MCF 10A (cell line): ENCODE measurements around the gene DBNL. TPM values are rescaled to one million over a fixed set of nuclear protein-coding genes. Genes with fewer than 3 reads are reported as not detected.

Experiments
- BruUV-seq: library from RNA; stranded (reverse); fragments of 400-500 nt; replicated peaks from 2 replicates; lab custom pipeline; 2021; lab: Mats Ljungman, UMichigan
- CTCF ChIA-PET: fragments of 300-600 bp; sonication (Branson Sonifier 250); formaldehyde crosslinking; extraction: SDS; loops from one replicate; lab custom pipeline; 2021; ENCODE audit warnings: antibody characterized with exemption, inconsistent platforms; lab: Yijun Ruan, JAX
- POLR2A ChIA-PET: fragments of 300-600, 350-650 bp; sonication (Branson Sonifier 250); formaldehyde crosslinking; extraction: SDS; loops from one replicate; lab custom pipeline; 2020; ENCODE audit warnings: antibody characterized with exemption, inconsistent platforms; lab: Yijun Ruan, JAX
- DNase-seq: peaks from one replicate; pipeline ENCODE4 v3.0.0-alpha.2; 2018; ENCODE audit not compliant: unreplicated experiment
- H3K27ac Mint-ChIP-seq: one replicate; pipeline ENCODE4 v1.8.0; 2022; ENCODE audit warnings: mild to moderate bottlenecking, low read depth, mixed read lengths; ENCODE audit not compliant: unreplicated experiment
- H3K27me3 Mint-ChIP-seq: one replicate; pipeline ENCODE4 v1.8.0; 2022; ENCODE audit warnings: mixed read lengths; ENCODE audit not compliant: insufficient read depth, unreplicated experiment
- H3K36me3 Mint-ChIP-seq: one replicate; pipeline ENCODE4 v1.8.0; 2022; ENCODE audit warnings: mild to moderate bottlenecking, moderate library complexity, mixed read lengths; ENCODE audit not compliant: insufficient read depth, unreplicated experiment
- H3K4me1 Mint-ChIP-seq: one replicate; pipeline ENCODE4 v1.8.0; 2022; ENCODE audit warnings: mixed read lengths; ENCODE audit not compliant: insufficient read depth, unreplicated experiment
- H3K4me3 Mint-ChIP-seq: one replicate; pipeline ENCODE4 v1.8.0; 2022; ENCODE audit warnings: mild to moderate bottlenecking, moderate library complexity, mixed read lengths; ENCODE audit not compliant: unreplicated experiment
- H3K9me3 Mint-ChIP-seq: one replicate; pipeline ENCODE4 v1.8.0; 2022; ENCODE audit warnings: mixed read lengths; ENCODE audit not compliant: unreplicated experiment
- CTCF ChIP-seq: fragments of 200-600 bp; IDR thresholded peaks from one replicate; pipeline ENCODE4 v1.8.0; 2022; ENCODE audit warnings: antibody characterized with exemption, mild to moderate bottlenecking; ENCODE audit not compliant: unreplicated experiment
- intact Hi-C: fragments of 100-400 bp; cut with micrococcal nuclease; formaldehyde crosslinking; loops from 2 replicates; pipeline ENCODE4 v1.14.1; 2022
- total RNA-seq: library from RNA; stranded (reverse); gene quantifications from 2 replicates; pipeline ENCODE4 v1.2.3, GENCODE V29; 2022

DBNL gene
- total RNA-seq, 1 experiment from 2014 or later = 49.7 TPM

GRCh38 chr7:44087911-44088838 lies 43.7 kb downstream of the DBNL start:
- TF ChIP-seq CTCF = no peak
- CTCF ChIA-PET = interaction anchor here (0.7 to 1.4 kb wide), 2 partner anchors 15 to 68 kb away, joined by 3 to 4 read pairs; no protein-coding TSS in a partner anchor
- Mint-ChIP-seq H3K4me3 (no peak overlapping the region), H3K4me1 (peaks cover 8% of the 10 kb centered on the region), H3K36me3 (no peaks in the 10 kb centered on the region), H3K9me3 (no peaks in the 10 kb centered on the region), H3K27me3 (no peaks in the 10 kb centered on the region), H3K27ac (peak overlapping the region; percentile 73)
- POLR2A ChIA-PET = interaction anchor here (0.6 to 1.0 kb wide), 3 partner anchors 10 to 33 kb away, joined by 3 to 5 read pairs (median 3); no protein-coding TSS in a partner anchor
- DNase-seq = peak; percentile 57
- BruUV-seq = no TSS peak
- intact Hi-C loops = no loop called here

- Mint-ChIP-seq H3K9me3 (no peaks in the 10 kb centered on the region), H3K4me1 (peaks cover 8% of the 10 kb centered on the region), H3K4me3 (no peak overlapping the region), H3K36me3 (peaks cover 7% of the 10 kb centered on the region), H3K27me3 (no peaks in the 10 kb centered on the region), H3K27ac (no peak overlapping the region)
- no peak for TF ChIP-seq CTCF
- POLR2A ChIA-PET = no interaction called here
- no TSS peak for BruUV-seq
- intact Hi-C loops = no loop called here
- CTCF ChIA-PET = no interaction called here
- DNase-seq = no peak
Observed at GRCh38 chr7:44093102-44093641, 48.7 kb downstream of the DBNL start.

- no peak for DNase-seq
- Mint-ChIP-seq H3K27me3 (no peaks in the 10 kb centered on the region), H3K9me3 (no peaks in the 10 kb centered on the region), H3K36me3 (peaks cover 7% of the 10 kb centered on the region), H3K4me1 (no peaks in the 10 kb centered on the region), H3K4me3 (no peak overlapping the region), H3K27ac (no peak overlapping the region)
- intact Hi-C loops = no loop called here
- TF ChIP-seq CTCF = no peak
- BruUV-seq = no TSS peak
- ChIA-PET POLR2A (no interaction called here), CTCF (no interaction called here)
Observed at GRCh38 chr7:44094365-44094764, 49.9 kb downstream of the DBNL start.

GRCh38 chr7:44094883-44095592 lies 50.5 kb downstream of the DBNL start:
- POLR2A ChIA-PET = interaction anchor here (0.6 kb wide), 1 partner anchor 42 kb away, joined by 4 read pairs; no protein-coding TSS in a partner anchor

More at GRCh38 chr7:44094883-44095592, 50.5 kb downstream of the DBNL start:
- Mint-ChIP-seq H3K4me3 (no peak overlapping the region), H3K27me3 (no peaks in the 10 kb centered on the region), H3K9me3 (no peaks in the 10 kb centered on the region), H3K4me1 (peaks cover under 1% of the 10 kb centered on the region), H3K36me3 (peaks cover 7% of the 10 kb centered on the region), H3K27ac (no peak overlapping the region)
- no peak for TF ChIP-seq CTCF
- intact Hi-C loops = no loop called here
- CTCF ChIA-PET = no interaction called here
- BruUV-seq = no TSS peak
- no peak for DNase-seq
